Natural killer cell (primary cell): ENCODE data around the gene GIPR. TPM values are rescaled to one million over a fixed set of nuclear protein-coding genes. Genes with fewer than 3 reads are reported as not detected.

Experiments
- ATAC-seq, 3 donors: fragments of 150-1000 bp in 2 of 3; fragments of 200-7000 bp in 1 of 3; cut with Tn5 transposase; 1 replicate in 1 of 3; 2 replicates in 2 of 3; pipeline ENCODE4 v1.10.0; 2021; ENCODE audit warnings: mild to moderate bottlenecking in 2 of 3, moderate library complexity in 2 of 3
- DNase-seq, 2 donors: peaks; one replicate each; pipeline versions ENCODE4 v3.0.0 to v3.0.0-alpha.2; 2013 to 2021; ENCODE audit warnings: mixed read lengths in 1 of 2
- H3K27ac ChIP-seq: one replicate; pipeline ENCODE4 v1.5.1; 2013; ENCODE audit warnings: mild to moderate bottlenecking, low read length
- H3K27me3 ChIP-seq: one replicate; pipeline ENCODE4 v1.6.1; 2013; ENCODE audit warnings: low read length; ENCODE audit not compliant: control insufficient read depth, insufficient read depth
- H3K36me3 ChIP-seq: one replicate; pipeline ENCODE4 v1.6.1; 2013; ENCODE audit warnings: low read length; ENCODE audit not compliant: control insufficient read depth, insufficient read depth
- H3K4me1 ChIP-seq: one replicate; pipeline ENCODE4 v1.6.1; 2013; ENCODE audit warnings: low read length; ENCODE audit not compliant: control insufficient read depth, insufficient read depth
- H3K4me3 ChIP-seq: one replicate; pipeline ENCODE4 v1.5.1; 2013; ENCODE audit warnings: low read length
- H3K9me3 ChIP-seq: one replicate; pipeline ENCODE4 v1.6.1; 2013; ENCODE audit warnings: low read length; ENCODE audit not compliant: control insufficient read depth, insufficient read depth
- H3K27ac Mint-ChIP-seq, 2 donors: one replicate each; pipeline ENCODE4 v1.8.0; 2022; ENCODE audit warnings: mild to moderate bottlenecking in 2 of 2, mixed read lengths in 2 of 2, moderate library complexity in 1 of 2
- H3K27me3 Mint-ChIP-seq, 2 donors: one replicate each; pipeline ENCODE4 v1.8.0; 2022; ENCODE audit warnings: low read depth in 2 of 2, mixed read lengths in 2 of 2
- H3K36me3 Mint-ChIP-seq: one replicate; pipeline ENCODE4 v1.8.0; 2022; ENCODE audit warnings: mixed read lengths
- H3K4me1 Mint-ChIP-seq, 2 donors: one replicate each; pipeline ENCODE4 v1.8.0; 2022; ENCODE audit warnings: mixed read lengths in 2 of 2
- H3K4me3 Mint-ChIP-seq: one replicate; pipeline ENCODE4 v1.8.0; 2022; ENCODE audit warnings: mild to moderate bottlenecking, moderate library complexity, mixed read lengths
- H3K9me3 Mint-ChIP-seq, 2 donors: one replicate each; pipeline ENCODE4 v1.8.0; 2022; ENCODE audit warnings: mixed read lengths in 2 of 2
- WGBS: methylation state at CpG from one replicate; pipeline ENCODE4 v1.1.7; 2013; ENCODE audit warnings: missing lambda C conversion rate; ENCODE audit not compliant: insufficient coverage; 5-methylcytosine and 5-hydroxymethylcytosine counted together
- intact Hi-C: fragments of 100-400 bp; cut with micrococcal nuclease; formaldehyde crosslinking; loops from one replicate; pipeline ENCODE4 v1.14.2; 2022
- total RNA-seq, 4 donors: library from RNA; stranded (reverse); fragments of 120-200 nt in 1 of 4; gene quantifications; one replicate each; pipeline versions ENCODE4 v1.2.3 to v1.2.4, GENCODE V29; 2013 to 2022
- TF ChIP-seq, protein P1 (sequence below): fragments of 200-600 bp; IDR thresholded peaks from one replicate; pipeline ENCODE4 v1.8.0; 2022; ENCODE audit warnings: antibody characterized with exemption

Gene GIPR
- total RNA-seq, 3 donors from 2014 or later (not counting 1 experiment from before 2014, with no cell fraction given), result 20.7 to 24.5 (median 21.5) TPM

DNA sequence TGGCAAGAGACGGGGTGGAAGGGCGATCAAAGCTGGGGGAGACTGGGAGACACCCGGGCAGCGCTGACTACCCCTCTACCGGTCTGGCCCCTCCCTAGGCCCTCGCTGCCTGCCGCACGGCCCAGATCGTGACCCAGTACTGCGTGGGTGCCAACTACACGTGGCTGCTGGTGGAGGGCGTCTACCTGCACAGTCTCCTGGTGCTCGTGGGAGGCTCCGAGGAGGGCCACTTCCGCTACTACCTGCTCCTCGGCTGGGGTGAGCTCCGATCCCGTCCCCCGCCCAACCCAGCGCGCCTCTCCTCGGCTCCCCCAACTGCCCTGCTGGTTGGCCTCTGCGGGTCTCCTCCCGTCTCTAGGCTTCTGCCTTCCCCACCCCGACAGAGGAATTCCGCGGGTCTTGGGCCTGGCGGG lies 8.8 kb downstream of the GIPR start:
- Histone ChIP-seq H3K27ac (no peak overlapping the region), H3K36me3 (no peaks in the 10 kb centered on the region), H3K27me3 (peaks cover 11% of the 10 kb centered on the region), H3K4me1 (peaks cover 28% of the 10 kb centered on the region), H3K4me3 (peak overlapping the region; percentile 27), H3K9me3 (no peaks in the 10 kb centered on the region)
- Mint-ChIP-seq H3K4me3 (peak overlapping the region; percentile 75), H3K9me3 (no peaks in the 10 kb centered on the region), H3K27ac (peak overlapping the region in 1 of 2 donors; percentile 27), H3K27me3 (peaks cover 0 to 19% of the 10 kb centered on the region in 2 donors), H3K36me3 (no peaks in the 10 kb centered on the region), H3K4me1 (peaks cover 14 to 22% of the 10 kb centered on the region in 2 donors)
- DNase-seq (peak; percentile 19 to 70), ATAC-seq (peak; percentile 20 to 27 (median 25))
- TF ChIP-seq, protein P1, sequence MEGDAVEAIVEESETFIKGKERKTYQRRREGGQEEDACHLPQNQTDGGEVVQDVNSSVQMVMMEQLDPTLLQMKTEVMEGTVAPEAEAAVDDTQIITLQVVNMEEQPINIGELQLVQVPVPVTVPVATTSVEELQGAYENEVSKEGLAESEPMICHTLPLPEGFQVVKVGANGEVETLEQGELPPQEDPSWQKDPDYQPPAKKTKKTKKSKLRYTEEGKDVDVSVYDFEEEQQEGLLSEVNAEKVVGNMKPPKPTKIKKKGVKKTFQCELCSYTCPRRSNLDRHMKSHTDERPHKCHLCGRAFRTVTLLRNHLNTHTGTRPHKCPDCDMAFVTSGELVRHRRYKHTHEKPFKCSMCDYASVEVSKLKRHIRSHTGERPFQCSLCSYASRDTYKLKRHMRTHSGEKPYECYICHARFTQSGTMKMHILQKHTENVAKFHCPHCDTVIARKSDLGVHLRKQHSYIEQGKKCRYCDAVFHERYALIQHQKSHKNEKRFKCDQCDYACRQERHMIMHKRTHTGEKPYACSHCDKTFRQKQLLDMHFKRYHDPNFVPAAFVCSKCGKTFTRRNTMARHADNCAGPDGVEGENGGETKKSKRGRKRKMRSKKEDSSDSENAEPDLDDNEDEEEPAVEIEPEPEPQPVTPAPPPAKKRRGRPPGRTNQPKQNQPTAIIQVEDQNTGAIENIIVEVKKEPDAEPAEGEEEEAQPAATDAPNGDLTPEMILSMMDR, result no peak
- 3% methylated on average over 28 of the region's 28 CpGs for WGBS
- intact Hi-C loops, result no loop called here

DNA sequence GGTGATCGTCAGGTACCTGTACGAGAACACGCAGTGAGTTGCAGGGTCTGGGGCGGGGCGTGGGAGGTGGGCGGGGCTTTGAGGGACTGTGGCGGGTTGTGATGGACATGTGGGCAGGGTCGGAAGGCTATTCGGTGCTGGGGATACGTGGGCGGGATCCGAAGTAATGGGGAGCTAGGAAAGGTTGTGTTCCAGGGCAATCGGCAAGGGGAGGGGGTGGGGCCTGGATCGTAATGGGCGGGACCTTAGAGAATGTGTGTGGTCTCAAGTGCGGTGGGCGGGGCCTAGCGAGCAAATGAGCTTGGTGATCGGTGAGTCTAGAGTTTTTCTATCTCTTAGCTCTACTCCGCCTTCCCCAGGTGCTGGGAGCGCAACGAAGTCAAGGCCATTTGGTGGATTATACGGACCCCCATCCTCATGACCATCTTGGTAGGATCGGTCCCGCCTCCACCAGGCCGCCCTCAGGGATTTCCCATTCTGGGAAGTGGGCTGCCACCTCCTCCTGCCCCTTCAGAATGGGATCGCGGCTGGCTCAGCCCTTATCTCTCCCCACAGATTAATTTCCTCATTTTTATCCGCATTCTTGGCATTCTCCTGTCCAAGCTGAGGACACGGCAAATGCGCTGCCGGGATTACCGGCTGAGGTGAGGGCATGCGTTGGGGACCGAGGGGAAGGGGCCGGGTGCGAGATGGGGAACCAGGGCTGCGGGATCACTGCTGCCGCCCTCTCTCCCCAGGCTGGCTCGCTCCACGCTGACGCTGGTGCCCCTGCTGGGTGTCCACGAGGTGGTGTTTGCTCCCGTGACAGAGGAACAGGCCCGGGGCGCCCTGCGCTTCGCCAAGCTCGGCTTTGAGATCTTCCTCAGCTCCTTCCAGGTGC lies 9.6 kb downstream of the GIPR start:
- intact Hi-C loops, result no loop called here
- peaks cover 0 to 18% of the 10 kb centered on the region in 2 donors for H3K27me3 Mint-ChIP-seq
- peak overlapping the region in 1 of 2 donors; percentile 27 for H3K27ac Mint-ChIP-seq
- Histone ChIP-seq H3K9me3 (no peaks in the 10 kb centered on the region), H3K4me1 (peaks cover 31% of the 10 kb centered on the region), H3K27ac (no peak overlapping the region), H3K27me3 (peaks cover 11% of the 10 kb centered on the region), H3K36me3 (no peaks in the 10 kb centered on the region), H3K4me3 (no peak overlapping the region)
- peak overlapping the region; percentile 89 for H3K4me3 Mint-ChIP-seq
- ATAC-seq (peak; percentile 39 to 46 (median 46)), DNase-seq (peak; percentile 59 to 92)
- TF ChIP-seq, protein P1, result no peak
- H3K36me3 Mint-ChIP-seq, result no peaks in the 10 kb centered on the region
- 4% methylated on average over 48 of the region's 49 CpGs for WGBS
- peaks cover 17 to 25% of the 10 kb centered on the region in 2 donors for H3K4me1 Mint-ChIP-seq
- H3K9me3 Mint-ChIP-seq, result no peaks in the 10 kb centered on the region

- no peaks in the 10 kb centered on the region for H3K9me3 ChIP-seq
- TF ChIP-seq, protein P1, result peak; percentile 94
- Mint-ChIP-seq H3K4me1 (peaks cover 17 to 24% of the 10 kb centered on the region in 2 donors), H3K9me3 (no peaks in the 10 kb centered on the region), H3K4me3 (peak overlapping the region; percentile 81), H3K27ac (peak overlapping the region; percentile 7 to 86), H3K36me3 (no peaks in the 10 kb centered on the region), H3K27me3 (peaks cover 0 to 12% of the 10 kb centered on the region in 2 donors)
- DNase-seq (peak; percentile 89 to 91), ATAC-seq (peak; percentile 92 to 99 (median 95))
- H3K27ac ChIP-seq, result no peak overlapping the region
- intact Hi-C loops, result loop anchor here (1.0 to 5.0 kb wide), 3 partner anchors 15 to 158 kb away; no protein-coding TSS in a partner anchor
- H3K4me1 ChIP-seq, result peaks cover 30% of the 10 kb centered on the region
- H3K4me3 ChIP-seq, result peak overlapping the region; percentile 23
- H3K27me3 ChIP-seq, result peaks cover 11% of the 10 kb centered on the region
- 2% methylated on average over 51 of the region's 51 CpGs for WGBS
- peaks cover 9% of the 10 kb centered on the region for H3K36me3 ChIP-seq
Measured at GRCh38 chr19:45681391-45682015, 13.5 kb downstream of the GIPR start.
